ENCODE data around the gene SYNCRIP. TPM values are rescaled to one million over a fixed set of nuclear protein-coding genes. Genes with fewer than 3 reads are reported as not detected.

The SYNCRIP gene
- total and polyA plus RNA-seq, 4 donors, result 27.8 to 41.7 (median 30.4) TPM

- no peaks in the 10 kb centered on the region for H3K9me3 ChIP-seq (ENCODE audit: control insufficient read depth in 4 of 4, low read length in 3 of 4)
- TF ChIP-seq ZBTB33 (IDR thresholded peaks at IDR 0.05), result no peak
- TF ChIP-seq SP1 (IDR thresholded peaks at IDR 0.05), result no peak
- TF ChIP-seq HNF4A (conservative IDR thresholded peaks at IDR 0.05), result no peak
- no peak for TF ChIP-seq YY1 (IDR thresholded peaks at IDR 0.05)
- no peak for TF ChIP-seq RAD21 (IDR thresholded peaks at IDR 0.05)
- no peak for TF ChIP-seq NR2F2 (IDR thresholded peaks at IDR 0.05)
- no peak for TF ChIP-seq GABPA (IDR thresholded peaks at IDR 0.05 in 1 of 2, conservative IDR thresholded peaks at IDR 0.05 in 1 of 2)
- TF ChIP-seq ATF3 (IDR thresholded peaks at IDR 0.05), result no peak
- no peak for TF ChIP-seq FOXA1 (IDR thresholded peaks at IDR 0.05)
- no peak for TF ChIP-seq MAX (IDR thresholded peaks at IDR 0.05)
- no peak for TF ChIP-seq FOXA2 (IDR thresholded peaks at IDR 0.05)
- TF ChIP-seq HNF4G (IDR thresholded peaks at IDR 0.05), result no peak
- TF ChIP-seq REST (IDR thresholded peaks at IDR 0.05), result no peak
- TF ChIP-seq CTCF (IDR thresholded peaks at IDR 0.05; ENCODE audit: low read depth, low read length, missing input control), result no peak
- TF ChIP-seq EGR1 (IDR thresholded peaks at IDR 0.05; ENCODE audit: low read depth in 2 of 2), result no peak
- TF ChIP-seq JUND (IDR thresholded peaks at IDR 0.05), result no peak
- TF ChIP-seq TAF1 (conservative IDR thresholded peaks at IDR 0.05), result no peak
- no peak for TF ChIP-seq RXRA (IDR thresholded peaks at IDR 0.05)
- DNase-seq (ENCODE audit: low spot score), result no peak
- no peak overlapping the region for H3K9ac ChIP-seq (ENCODE audit: low read depth in 1 of 2, low read length in 2 of 2)
- no peak overlapping the region for H3K4me3 ChIP-seq (ENCODE audit: low read depth in 1 of 3, low read length in 3 of 3)
- 78% methylated on average over 2 of the region's 2 CpGs for whole genome bisulfite sequencing
- no peak overlapping the region for H3K27ac ChIP-seq (ENCODE audit: low read depth in 1 of 2, low read length in 2 of 2)
- no peaks in the 10 kb centered on the region for H3K27me3 ChIP-seq (ENCODE audit: control insufficient read depth in 4 of 4, insufficient read depth in 4 of 4, low read length in 3 of 4)
- H3K36me3 ChIP-seq (ENCODE audit: control insufficient read depth in 4 of 4, insufficient read depth in 3 of 4, low read depth in 1 of 4, low read length in 3 of 4), result peaks cover 0 to 2% (median 0%) of the 10 kb centered on the region in 4 donors
- H3K4me1 ChIP-seq (ENCODE audit: control insufficient read depth in 4 of 4, insufficient read depth in 4 of 4, low read length in 3 of 4), result peaks cover 14 to 60% (median 32%) of the 10 kb centered on the region in 4 donors
Observed at GRCh38 chr6:85576476-85576875, 66.2 kb downstream of the SYNCRIP start.

Measured in liver (tissue), 9 donors.